ENCODE results near the gene KIF15.

DNA sequence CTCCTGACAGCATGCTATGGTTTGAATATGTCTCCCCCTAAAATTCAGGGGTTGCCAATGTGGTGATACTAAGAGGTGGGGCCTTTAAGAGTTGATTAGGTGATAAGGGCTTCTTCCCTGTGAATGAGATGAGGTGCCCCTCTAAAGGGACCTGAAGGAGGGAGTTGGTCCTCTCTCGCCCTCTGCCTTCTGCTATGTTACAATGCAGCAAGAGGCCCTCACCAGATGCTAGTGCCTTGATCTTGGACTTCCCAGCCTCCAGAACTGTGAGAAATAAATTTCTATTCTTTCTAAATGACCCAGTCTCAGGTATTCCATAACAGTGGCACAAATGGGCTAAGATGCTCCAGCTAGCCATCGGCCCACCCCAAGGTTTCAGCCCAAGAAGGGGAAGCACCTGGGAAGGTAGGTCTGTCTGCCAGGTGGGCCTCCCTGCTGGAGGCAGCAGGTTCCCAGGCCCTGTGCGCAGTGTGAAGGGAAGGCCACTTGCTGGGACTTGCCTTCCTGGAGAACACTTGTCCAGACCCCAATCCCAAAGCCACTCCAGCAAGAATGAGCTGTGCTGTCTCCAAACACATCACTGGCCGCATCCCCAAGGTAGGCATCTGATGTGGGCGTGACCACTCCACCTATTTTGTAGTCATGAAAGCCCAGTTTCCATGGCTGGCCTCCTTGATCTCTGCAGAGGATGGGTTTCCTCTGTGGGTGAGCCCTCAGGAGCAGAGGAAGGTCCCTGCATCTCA, 121.8 kb downstream of the KIF15 start:
- TF ChIP-seq POLR2A (IDR thresholded peaks at IDR 0.05) (no peak), POLR2AphosphoS5 (IDR thresholded peaks at IDR 0.05) (no peak), CTCF (IDR thresholded peaks at IDR 0.05 in 8 of 11, conservative IDR thresholded peaks at IDR 0.05 in 3 of 11) (no peak)
